SH-SY5Y (cell line): ENCODE data around the gene NCAM1.

ENCODE experiments used
- GATA2 ChIP-seq: IDR thresholded peaks from 2 replicates; pipeline ENCODE4 v1.6.1; 2011; ENCODE audit warnings: mild to moderate bottlenecking, low read depth, low read length
- GATA3 ChIP-seq: IDR thresholded peaks from 2 replicates; pipeline ENCODE4 v1.6.1; 2011; ENCODE audit warnings: low read depth, mild to moderate bottlenecking, low read length, moderate library complexity

- TF ChIP-seq GATA2 (no peak), GATA3 (no peak)
Measured at GRCh38 chr11:113151521-113151920, 190.3 kb downstream of the NCAM1 start.
